ENCODE data around the gene SLC6A2. TPM values are rescaled to one million over a fixed set of nuclear protein-coding genes. Genes with fewer than 3 reads are reported as not detected.

The SLC6A2 gene
- total and polyA plus RNA-seq, 2 of the 13 experiments (the other 11 are each of a cell fraction or from before 2014, with no cell fraction given), result 0.62 to 0.66 TPM

DNA sequence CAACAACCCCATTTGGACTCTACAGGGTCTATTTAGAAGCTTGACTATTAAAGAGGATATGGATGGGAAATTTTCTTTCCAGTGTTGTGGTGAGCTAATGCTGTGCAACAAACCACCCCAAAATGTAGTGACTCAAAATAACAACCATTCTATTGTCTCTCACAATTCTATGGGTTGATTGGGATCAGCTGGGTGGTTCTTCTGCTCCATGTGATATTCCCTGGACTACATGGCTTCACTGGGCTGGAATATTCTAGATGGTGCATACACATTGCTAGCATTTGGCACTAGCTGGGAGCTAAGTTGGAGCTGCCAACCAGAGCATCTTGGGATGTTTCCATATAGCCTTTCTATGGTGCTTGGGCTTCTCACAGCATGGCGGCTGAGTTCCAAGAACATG is 30.2 kb downstream of the SLC6A2 start:
- Histone ChIP-seq H3K27ac (ENCODE audit: extremely low read length, insufficient read depth, low read length) (no peak overlapping the region), H3K9ac (ENCODE audit: insufficient read depth, low read depth, low read length) (no peak overlapping the region), H3K4me1 (ENCODE audit: insufficient read depth, low read length) (no peaks in the 10 kb centered on the region), H2AFZ (ENCODE audit: low read length) (no peak overlapping the region), H3K79me2 (ENCODE audit: insufficient read depth, low read length) (no peaks in the 10 kb centered on the region), H3K4me3 (replicated peaks in 1 of 3; ENCODE audit: insufficient read depth in 1 of 3, low read depth in 2 of 3, low read length in 3 of 3) (no peak overlapping the region), H3K36me3 (replicated peaks in 1 of 2; ENCODE audit: control insufficient read depth in 1 of 2, insufficient read depth in 2 of 2, low read length in 2 of 2) (no peaks in the 10 kb centered on the region), H4K20me1 (ENCODE audit: insufficient read depth, low read length) (no peaks in the 10 kb centered on the region), H3K27me3 (ENCODE audit: control insufficient read depth in 1 of 2, insufficient read depth in 2 of 2, low read length in 2 of 2) (no peaks in the 10 kb centered on the region; a peak in 2 of 5 replicates), H3K9me3 (ENCODE audit: low read length) (peaks cover 9% of the 10 kb centered on the region; the same call in 1 of the 2 replicates), H3K4me2 (ENCODE audit: low read depth, low read length) (no peak overlapping the region)
- in situ Hi-C loops (cut with HindIII; ENCODE audit: extremely low pct_ligation_motif_present, low pct_unique_long_range_greater_than_20kb) (no loop called here), intact Hi-C loops (cut with micrococcal nuclease; ENCODE audit: unreplicated experiment) (no loop called here)
- no TSS peak for BruUV-seq (replicated peaks)
- no peak for ATAC-seq
- no peak for FAIRE-seq
- 100% methylated on average over 1 of the region's 1 CpG for WGBS (ENCODE audit: low lambda C conversion rate)
- no peak for DNase-seq (ENCODE audit: low spot score)
- CTCF ChIA-PET (ENCODE audit: low intra/inter-chr PET ratio, low total read pairs), result no interaction called here
- TF ChIP-seq ZNF331 (CRISPR knock-in tag; IDR thresholded peaks at IDR 0.05), result peak; percentile 94
- no peak for TF ChIP-seq ZNF12 (CRISPR knock-in tag; IDR thresholded peaks at IDR 0.05)
- POLR2A ChIA-PET, result no interaction called here

DNA sequence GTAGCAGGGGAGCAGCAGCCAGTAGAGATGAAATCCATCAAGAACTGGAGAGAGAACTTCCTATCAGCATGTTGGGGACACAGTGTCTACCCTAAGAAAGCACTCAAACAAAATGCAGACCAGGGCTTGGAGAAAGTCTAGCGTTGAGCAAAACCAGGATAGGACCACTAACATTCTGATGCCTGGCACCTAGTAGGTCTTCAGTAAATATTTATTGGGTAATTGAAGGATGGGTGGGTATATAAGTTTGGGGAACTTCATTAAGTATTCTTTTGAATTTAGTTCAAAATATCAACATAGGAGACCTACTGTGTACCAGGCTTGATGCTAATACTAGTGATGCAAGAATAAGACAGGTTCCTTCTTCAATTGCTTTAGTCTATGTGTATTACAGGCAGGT is 30.9 kb downstream of the SLC6A2 start:
- Histone ChIP-seq H3K4me2 (ENCODE audit: low read depth, low read length) (no peak overlapping the region), H3K79me2 (ENCODE audit: insufficient read depth, low read length) (no peaks in the 10 kb centered on the region), H3K9me3 (ENCODE audit: low read length) (peaks cover 9% of the 10 kb centered on the region; the same call in 1 of the 2 replicates), H4K20me1 (ENCODE audit: insufficient read depth, low read length) (no peaks in the 10 kb centered on the region), H3K4me3 (replicated peaks in 1 of 3; ENCODE audit: insufficient read depth in 1 of 3, low read depth in 2 of 3, low read length in 3 of 3) (no peak overlapping the region), H3K27ac (ENCODE audit: extremely low read length, insufficient read depth, low read length) (no peak overlapping the region), H3K9ac (ENCODE audit: insufficient read depth, low read depth, low read length) (no peak overlapping the region), H2AFZ (ENCODE audit: low read length) (no peak overlapping the region), H3K27me3 (ENCODE audit: control insufficient read depth in 1 of 2, insufficient read depth in 2 of 2, low read length in 2 of 2) (no peaks in the 10 kb centered on the region; a peak in 2 of 5 replicates), H3K36me3 (replicated peaks in 1 of 2; ENCODE audit: control insufficient read depth in 1 of 2, insufficient read depth in 2 of 2, low read length in 2 of 2) (no peaks in the 10 kb centered on the region), H3K4me1 (ENCODE audit: insufficient read depth, low read length) (no peaks in the 10 kb centered on the region)
- intact Hi-C loops (cut with micrococcal nuclease; ENCODE audit: unreplicated experiment) (no loop called here), in situ Hi-C loops (cut with HindIII; ENCODE audit: extremely low pct_ligation_motif_present, low pct_unique_long_range_greater_than_20kb) (no loop called here)
- 29% methylated on average over 1 of the region's 1 CpG for WGBS (ENCODE audit: low lambda C conversion rate)
- ChIA-PET CTCF (ENCODE audit: low intra/inter-chr PET ratio, low total read pairs) (no interaction called here), POLR2A (no interaction called here)
- FAIRE-seq (no peak), ATAC-seq (no peak), DNase-seq (ENCODE audit: low spot score) (no peak)
- no TSS peak for BruUV-seq (replicated peaks)
- TF ChIP-seq XRCC5 (optimal IDR thresholded peaks at IDR 0.05; ENCODE audit: low read length) (no peak), ZKSCAN1 (IDR thresholded peaks at IDR 0.05; ENCODE audit: low read length) (peak; percentile 87)
